K562 (cell line): ENCODE measurements around the gene STING1. TPM values are rescaled to one million over a fixed set of nuclear protein-coding genes. Genes with fewer than 3 reads are reported as not detected.
"Not testable (repeated sequence)": the region's sequence is repeated elsewhere in the genome, so short reads cannot be mapped to it uniquely, and the experiment has no call there.

Source experiments
- ATAC-seq: fragments of 200-7000 bp; cut with Tn5 transposase; 3 replicates; pipeline ENCODE4 v1.9.1; 2020; ENCODE audit warnings: moderate library complexity
- BruUV-seq: library from RNA; stranded (reverse); fragments of 400-500 nt; replicated peaks from 2 replicates; lab custom pipeline; 2021; lab: Mats Ljungman, UMichigan
- CTCF ChIA-PET: fragments of 300-600 bp; formaldehyde crosslinking; extraction: SDS; loops from one replicate; lab custom pipeline; 2021; ENCODE audit warnings: low intra/inter-chr PET ratio; lab: Yijun Ruan, JAX
- POLR2A ChIA-PET: fragments of 300-600, 350-650 bp; sonication (Branson Sonifier 250); formaldehyde crosslinking; extraction: SDS; loops from one replicate; lab custom pipeline; 2021; ENCODE audit warnings: antibody characterized with exemption, inconsistent platforms; lab: Yijun Ruan, JAX
- DNase-seq, 4 experiments: peaks; one replicate each; pipeline versions ENCODE4 v3.0.0 to v3.0.0-alpha.2; 2011 to 2018; ENCODE audit warnings: low spot score in 3 of 4, mixed read lengths in 3 of 4; ENCODE audit errors: extremely low read depth in 1 of 4
- FAIRE-seq: peaks from 2 replicates; lab custom pipeline; 2011; peaks lifted over from hg19 to GRCh38; lab: Jason Lieb, UNC
- H2AFZ ChIP-seq: 2 replicates; pipeline ENCODE4 v1.6.0; 2011; ENCODE audit warnings: low read depth, low read length, control low read depth, inconsistent platforms
- H3K27ac ChIP-seq: fragments of 200-600 bp; 3 replicates; pipeline ENCODE4 v1.8.0; 2011; ENCODE audit warnings: low read depth, mild to moderate bottlenecking, control low read depth, inconsistent platforms, low read length, moderate library complexity, mixed read lengths; ENCODE audit errors: extremely low read depth
- H3K27me3 ChIP-seq, 2 experiments: fragments of 300-600 bp in 1 of 2; 2 replicates in 1 of 2; 3 replicates in 1 of 2; pipeline versions ENCODE4 v1.6.0 to v1.8.0; 2011; ENCODE audit warnings: inconsistent platforms in 2 of 2, low read length in 2 of 2, mild to moderate bottlenecking in 1 of 2, mixed read lengths in 1 of 2, moderate library complexity in 1 of 2; ENCODE audit not compliant: control insufficient read depth in 2 of 2, insufficient read depth in 2 of 2
- H3K36me3 ChIP-seq: fragments of 300-600 bp; 3 replicates; pipeline ENCODE4 v1.8.0; 2011; ENCODE audit warnings: mild to moderate bottlenecking, low read length, inconsistent platforms; ENCODE audit not compliant: control insufficient read depth, insufficient read depth
- H3K4me1 ChIP-seq, 2 experiments: fragments of 200-600 bp in 1 of 2; replicated peaks in 1 of 2; 2 replicates in 1 of 2; 3 replicates in 1 of 2; pipeline versions ENCODE4 v1.5.1 to v1.8.0; 2011; ENCODE audit warnings: inconsistent platforms in 2 of 2, low read length in 2 of 2, mild to moderate bottlenecking in 1 of 2, mixed read lengths in 1 of 2, moderate library complexity in 1 of 2; ENCODE audit not compliant: control insufficient read depth in 2 of 2, insufficient read depth in 2 of 2
- H3K4me2 ChIP-seq: 2 replicates; pipeline ENCODE4 v1.6.1; 2011; ENCODE audit warnings: low read length, control low read depth, inconsistent platforms, mixed read lengths; ENCODE audit not compliant: insufficient read depth
- H3K4me3 ChIP-seq: fragments of 200-600 bp; sonication (generic), shearing (Covaris generic); 2 replicates; pipeline ENCODE4 v1.5.1; 2016; ENCODE audit warnings: control low read depth, inconsistent platforms
- H3K79me2 ChIP-seq: fragments of 200-600 bp; 3 replicates; pipeline ENCODE4 v1.8.0; 2011; ENCODE audit warnings: low read length, inconsistent platforms; ENCODE audit not compliant: control insufficient read depth, insufficient read depth
- H3K9ac ChIP-seq, 2 experiments: 2 replicates each; pipeline versions ENCODE4 v1.6.0 to v1.6.1; 2011; ENCODE audit warnings: low read depth in 2 of 2, low read length in 2 of 2, control low read depth in 1 of 2, inconsistent platforms in 1 of 2, mild to moderate bottlenecking in 1 of 2, mixed read lengths in 1 of 2; ENCODE audit not compliant: insufficient read depth in 1 of 2
- H3K9me1 ChIP-seq: one replicate; pipeline ENCODE4 v1.6.0; 2011; ENCODE audit warnings: inconsistent platforms, mild to moderate bottlenecking, low read length, moderate library complexity; ENCODE audit not compliant: control insufficient read depth, insufficient read depth
- H3K9me3 ChIP-seq: replicated peaks from 2 replicates; pipeline ENCODE4 v1.5.1; 2011; ENCODE audit warnings: low read depth, low read length, inconsistent platforms; ENCODE audit not compliant: control insufficient read depth, insufficient read depth
- H4K20me1 ChIP-seq: replicated peaks from 2 replicates; pipeline ENCODE4 v1.6.1; 2011; ENCODE audit warnings: low read length, inconsistent platforms, mixed read lengths; ENCODE audit not compliant: control insufficient read depth, insufficient read depth
- RCOR1 ChIP-seq, 2 experiments: IDR thresholded peaks; 2 replicates each; pipeline ENCODE4 v1.6.1; 2012; ENCODE audit warnings: low read depth in 2 of 2, low read length in 2 of 2, borderline replicate concordance in 1 of 2, improper control_type of control experiment in 1 of 2
- ZNF384 ChIP-seq: IDR thresholded peaks from 2 replicates; pipeline ENCODE4 v1.6.1; 2012; ENCODE audit warnings: low read depth, low read length, improper control_type of control experiment
- WGBS: fragments of 100-300 bp; shearing (Covaris generic); methylation state at CpG from one replicate; pipeline ENCODE4 v1.1.6; 2016; ENCODE audit warnings: low coverage, mixed read lengths; ENCODE audit not compliant: insufficient coverage; ENCODE audit errors: missing lambda C conversion rate; 5-methylcytosine and 5-hydroxymethylcytosine counted together
- in situ Hi-C: fragments of 300-500 bp; cut with MboI; formaldehyde crosslinking; loops from 4 replicates; pipeline ENCODE4 v1.15.0; 2018; ENCODE audit warnings: inconsistent platforms, mixed read lengths
- intact Hi-C: fragments of 100-400 bp; cut with micrococcal nuclease; formaldehyde crosslinking; loops from 2 replicates; pipeline ENCODE4 v1.14.2; 2022
- polyA plus RNA-seq, 8 experiments: library from polyadenylated mRNA; depleted of rRNA in 4 of 8; stranded (reverse) in 5 of 8; unstranded in 3 of 8; fragments of >200 nt; fragmentation: Nextera tagmentation in 2 of 8; fragmentation: Illumina TruSeq in 1 of 8; extraction: Ambion mirVana in 2 of 8; extraction: Trizol in 1 of 8; gene quantifications; 2 replicates each; pipeline versions ENCODE4 v1.2.1 to v1.2.3, GENCODE V29; 2011 to 2014; ENCODE audit warnings: inconsistent platforms in 1 of 8, missing spikeins in 1 of 8
- total RNA-seq, 7 experiments: library from RNA; depleted of rRNA in 6 of 7; stranded (reverse); fragments of >200 nt in 6 of 7; fragmentation: Illumina TruSeq in 2 of 7; extraction: Trizol in 2 of 7; gene quantifications; 2 replicates each; pipeline versions ENCODE4 v1.2.1 to v1.2.3, GENCODE V29; 2011 to 2021; ENCODE audit warnings: low replicate concordance in 1 of 7
- TF ChIP-seq, protein P1 (sequence below): fragments of 250-450 bp; sonication (Bioruptor Pico); IDR thresholded peaks from 2 replicates; pipeline ENCODE4 v1.4.0; 2020
- TF ChIP-seq, protein P2 (sequence below): sonication (generic); formaldehyde crosslinking; IDR thresholded peaks from 2 replicates; pipeline ENCODE4 v1.9.0; 2022; ENCODE audit warnings: mild to moderate bottlenecking, missing genetic modification reagents

The STING1 gene
- total and polyA plus RNA-seq, 9 of the 15 experiments (the other 6 are each of a cell fraction or from before 2014, with no cell fraction given): 20.8 to 69.1 (median 44.7) TPM

DNA sequence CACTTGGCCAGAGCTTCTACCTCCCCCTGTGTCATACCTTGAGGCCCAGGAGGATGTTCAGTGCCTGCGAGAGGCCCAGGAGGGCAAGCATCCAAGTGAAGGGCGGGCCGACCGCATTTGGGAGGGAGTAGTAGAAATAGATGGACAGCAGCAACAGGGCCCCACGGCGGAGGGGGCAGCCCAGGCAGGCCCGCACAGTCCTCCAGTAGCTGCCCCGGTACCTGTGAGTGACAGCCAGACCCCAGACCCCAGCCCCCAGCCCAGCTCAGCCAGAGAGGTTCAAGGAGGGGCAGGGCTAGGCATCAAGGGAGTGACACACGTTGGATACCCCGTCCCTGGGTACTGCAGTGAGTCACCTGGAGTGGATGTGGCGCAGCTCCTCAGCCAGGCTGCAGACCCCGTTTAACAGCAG lies 1.4 kb downstream of the STING1 start (continued):
- TF ChIP-seq, protein P1, sequence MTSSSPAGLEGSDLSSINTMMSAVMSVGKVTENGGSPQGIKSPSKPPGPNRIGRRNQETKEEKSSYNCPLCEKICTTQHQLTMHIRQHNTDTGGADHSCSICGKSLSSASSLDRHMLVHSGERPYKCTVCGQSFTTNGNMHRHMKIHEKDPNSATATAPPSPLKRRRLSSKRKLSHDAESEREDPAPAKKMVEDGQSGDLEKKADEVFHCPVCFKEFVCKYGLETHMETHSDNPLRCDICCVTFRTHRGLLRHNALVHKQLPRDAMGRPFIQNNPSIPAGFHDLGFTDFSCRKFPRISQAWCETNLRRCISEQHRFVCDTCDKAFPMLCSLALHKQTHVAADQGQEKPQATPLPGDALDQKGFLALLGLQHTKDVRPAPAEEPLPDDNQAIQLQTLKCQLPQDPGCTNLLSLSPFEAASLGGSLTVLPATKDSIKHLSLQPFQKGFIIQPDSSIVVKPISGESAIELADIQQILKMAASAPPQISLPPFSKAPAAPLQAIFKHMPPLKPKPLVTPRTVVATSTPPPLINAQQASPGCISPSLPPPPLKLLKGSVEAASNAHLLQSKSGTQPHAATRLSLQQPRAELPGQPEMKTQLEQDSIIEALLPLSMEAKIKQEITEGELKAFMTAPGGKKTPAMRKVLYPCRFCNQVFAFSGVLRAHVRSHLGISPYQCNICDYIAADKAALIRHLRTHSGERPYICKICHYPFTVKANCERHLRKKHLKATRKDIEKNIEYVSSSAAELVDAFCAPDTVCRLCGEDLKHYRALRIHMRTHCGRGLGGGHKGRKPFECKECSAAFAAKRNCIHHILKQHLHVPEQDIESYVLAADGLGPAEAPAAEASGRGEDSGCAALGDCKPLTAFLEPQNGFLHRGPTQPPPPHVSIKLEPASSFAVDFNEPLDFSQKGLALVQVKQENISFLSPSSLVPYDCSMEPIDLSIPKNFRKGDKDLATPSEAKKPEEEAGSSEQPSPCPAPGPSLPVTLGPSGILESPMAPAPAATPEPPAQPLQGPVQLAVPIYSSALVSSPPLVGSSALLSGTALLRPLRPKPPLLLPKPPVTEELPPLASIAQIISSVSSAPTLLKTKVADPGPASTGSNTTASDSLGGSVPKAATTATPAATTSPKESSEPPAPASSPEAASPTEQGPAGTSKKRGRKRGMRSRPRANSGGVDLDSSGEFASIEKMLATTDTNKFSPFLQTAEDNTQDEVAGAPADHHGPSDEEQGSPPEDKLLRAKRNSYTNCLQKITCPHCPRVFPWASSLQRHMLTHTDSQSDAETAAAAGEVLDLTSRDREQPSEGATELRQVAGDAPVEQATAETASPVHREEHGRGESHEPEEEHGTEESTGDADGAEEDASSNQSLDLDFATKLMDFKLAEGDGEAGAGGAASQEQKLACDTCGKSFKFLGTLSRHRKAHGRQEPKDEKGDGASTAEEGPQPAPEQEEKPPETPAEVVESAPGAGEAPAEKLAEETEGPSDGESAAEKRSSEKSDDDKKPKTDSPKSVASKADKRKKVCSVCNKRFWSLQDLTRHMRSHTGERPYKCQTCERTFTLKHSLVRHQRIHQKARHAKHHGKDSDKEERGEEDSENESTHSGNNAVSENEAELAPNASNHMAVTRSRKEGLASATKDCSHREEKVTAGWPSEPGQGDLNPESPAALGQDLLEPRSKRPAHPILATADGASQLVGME (CRISPR knock-in tag): no peak
- 0 out of 4 replicates have a peak, but pooled peaks of 1 of the 2 experiments have one; percentile 32 for TF ChIP-seq RCOR1 (IDR thresholded peaks at IDR 0.05; ENCODE audit: borderline replicate concordance in 1 of 2, low read depth in 2 of 2, low read length in 2 of 2)
- TF ChIP-seq, protein P2, sequence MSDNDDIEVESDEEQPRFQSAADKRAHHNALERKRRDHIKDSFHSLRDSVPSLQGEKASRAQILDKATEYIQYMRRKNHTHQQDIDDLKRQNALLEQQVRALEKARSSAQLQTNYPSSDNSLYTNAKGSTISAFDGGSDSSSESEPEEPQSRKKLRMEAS (CRISPR knock-in tag): 0 out of 2 replicates have a peak, but pooled peaks have one; percentile 12

DNA sequence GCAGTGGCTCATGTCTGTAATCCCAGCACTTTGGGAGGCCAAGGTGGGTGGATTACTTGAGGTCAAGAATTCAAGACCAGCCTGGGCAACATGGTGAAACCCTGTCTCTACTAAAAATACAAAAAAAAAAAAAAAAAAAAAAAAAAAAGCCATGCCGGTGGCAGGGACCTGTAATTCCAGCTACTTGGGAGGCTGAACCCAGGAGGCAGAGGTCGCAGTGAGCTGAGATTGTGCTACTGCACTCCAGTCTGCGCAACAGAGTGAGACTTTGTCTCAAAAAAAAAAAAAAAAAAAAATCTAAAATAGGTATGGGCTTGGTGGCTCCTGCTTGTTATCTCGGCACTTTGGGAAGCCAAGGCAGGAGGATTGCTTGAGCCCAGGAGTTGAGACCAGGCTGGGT lies 2.8 kb downstream of the STING1 start:
- CTCF ChIA-PET: not testable (repeated sequence)
- 94% methylated on average over 2 of the region's 4 CpGs for WGBS

More for the DNA sequence above, 2.8 kb downstream of the STING1 start:
- H3K9ac ChIP-seq, H2AFZ ChIP-seq, H4K20me1 ChIP-seq, BruUV-seq, H3K27ac ChIP-seq, H3K4me3 ChIP-seq, H3K27me3 ChIP-seq, H3K4me2 ChIP-seq, H3K9me1 ChIP-seq, ATAC-seq, intact Hi-C loops, H3K9me3 ChIP-seq, DNase-seq, FAIRE-seq, in situ Hi-C loops: not testable (repeated sequence)
- Histone ChIP-seq H3K79me2 (peaks cover 43% of the 10 kb centered on the region), H3K4me1 (peaks cover 68 to 73% of the 10 kb centered on the region in 2 experiments), H3K36me3 (peaks cover 46% of the 10 kb centered on the region; the same call in 2 of the 3 replicates)
- POLR2A ChIA-PET: interaction anchor here (1.3 to 2.0 kb wide), 2 partner anchors 15 to 23 kb away, joined by 3 to 8 read pairs; no protein-coding TSS in a partner anchor
- TF ChIP-seq ZNF384: peak; percentile 40
